DND-41 (cell line): ENCODE measurements around the gene PPP1R12C.

Source experiments
- ATAC-seq: fragments of 200-7000 bp; cut with Tn5 transposase; 3 replicates; pipeline ENCODE4 v1.9.1; 2021; ENCODE audit warnings: low read depth; ENCODE audit not compliant: insufficient read depth
- DNase-seq: peaks from one replicate; pipeline ENCODE4 v3.0.0-alpha.2; 2020
- H2AFZ ChIP-seq: 2 replicates; pipeline ENCODE4 v1.6.0; 2012; ENCODE audit warnings: low read depth, low read length
- H3K27ac ChIP-seq: 2 replicates; pipeline ENCODE4 v1.5.1; 2012; ENCODE audit warnings: low read length, inconsistent platforms
- H3K27me3 ChIP-seq: fragments of 200-600 bp; sonication (generic); 2 replicates; pipeline ENCODE4 v1.6.0; 2012; ENCODE audit warnings: low read length, mild to moderate bottlenecking, inconsistent platforms; ENCODE audit not compliant: insufficient read depth, poor library complexity
- H3K36me3 ChIP-seq: 2 replicates; pipeline ENCODE4 v1.5.1; 2012; ENCODE audit warnings: low read length, inconsistent platforms; ENCODE audit not compliant: insufficient read depth
- H3K4me1 ChIP-seq: 2 replicates; pipeline ENCODE4 v1.5.1; 2012; ENCODE audit warnings: mild to moderate bottlenecking, low read length; ENCODE audit not compliant: insufficient read depth
- H3K4me2 ChIP-seq: 2 replicates; pipeline ENCODE4 v1.6.0; 2012; ENCODE audit warnings: mild to moderate bottlenecking, moderate library complexity, low read length, inconsistent platforms; ENCODE audit not compliant: insufficient read depth
- H3K4me3 ChIP-seq, 2 experiments: fragments of 200-600 bp in 1 of 2; shearing (Covaris generic) in 1 of 2; 2 replicates each; pipeline ENCODE4 v1.5.1; 2012 to 2016; ENCODE audit warnings: inconsistent platforms in 2 of 2, low read length in 2 of 2, mild to moderate bottlenecking in 2 of 2, low read depth in 1 of 2, moderate library complexity in 1 of 2
- H3K79me2 ChIP-seq: 2 replicates; pipeline ENCODE4 v1.6.0; 2012; ENCODE audit warnings: low read length, inconsistent platforms; ENCODE audit not compliant: insufficient read depth
- H3K9ac ChIP-seq: 2 replicates; pipeline ENCODE4 v1.6.0; 2012; ENCODE audit warnings: low read depth, mild to moderate bottlenecking, inconsistent platforms, low read length, moderate library complexity
- H3K9me3 ChIP-seq: 2 replicates; pipeline ENCODE4 v1.5.1; 2012; ENCODE audit warnings: low read length, moderate library complexity, mild to moderate bottlenecking, inconsistent platforms; ENCODE audit not compliant: insufficient read depth, severe bottlenecking
- H4K20me1 ChIP-seq: 2 replicates; pipeline ENCODE4 v1.6.0; 2012; ENCODE audit warnings: low read length; ENCODE audit not compliant: insufficient read depth
- CTCF ChIP-seq: IDR thresholded peaks from 2 replicates; pipeline ENCODE4 v1.5.1; 2012; ENCODE audit warnings: borderline replicate concordance, low read length, moderate library complexity, mild to moderate bottlenecking; ENCODE audit not compliant: poor library complexity, severe bottlenecking; ENCODE audit errors: extremely low read depth
- EZH2 ChIP-seq: IDR thresholded peaks from 3 replicates; pipeline ENCODE4 v1.6.1; 2012; ENCODE audit warnings: borderline replicate concordance, low read depth, mild to moderate bottlenecking, moderate library complexity, low read length, inconsistent platforms; ENCODE audit not compliant: severe bottlenecking

The PPP1R12C gene

GRCh38 chr19:55080968-55081769, 36.3 kb downstream of the PPP1R12C start:
- no peak for ATAC-seq

GRCh38 chr19:55080121-55080967, 37.1 kb downstream of the PPP1R12C start:
- Histone ChIP-seq H3K4me2 (no peak overlapping the region), H3K9ac (no peak overlapping the region), H3K27me3 (no peaks in the 10 kb centered on the region), H3K79me2 (no peaks in the 10 kb centered on the region), H3K4me1 (no peaks in the 10 kb centered on the region), H3K4me3 (no peak overlapping the region), H3K27ac (no peak overlapping the region), H4K20me1 (no peaks in the 10 kb centered on the region), H3K36me3 (no peaks in the 10 kb centered on the region), H2AFZ (no peak overlapping the region), H3K9me3 (no peaks in the 10 kb centered on the region)
- ATAC-seq, result peak; percentile 60; the same call in 2 of the 3 replicates
- DNase-seq, result peak; percentile 49
- TF ChIP-seq CTCF (no peak), EZH2 (no peak)

More at GRCh38 chr19:55080968-55081769, 36.3 kb downstream of the PPP1R12C start:
- Histone ChIP-seq H3K27me3 (no peaks in the 10 kb centered on the region), H3K36me3 (no peaks in the 10 kb centered on the region), H3K9me3 (no peaks in the 10 kb centered on the region), H3K4me2 (no peak overlapping the region), H3K79me2 (no peaks in the 10 kb centered on the region), H2AFZ (no peak overlapping the region), H4K20me1 (no peaks in the 10 kb centered on the region), H3K9ac (no peak overlapping the region), H3K4me1 (no peaks in the 10 kb centered on the region), H3K4me3 (no peak overlapping the region), H3K27ac (no peak overlapping the region)
- DNase-seq, result no peak
- no peak for TF ChIP-seq CTCF
- TF ChIP-seq EZH2, result no peak

GRCh38 chr19:55079400-55080038, 37.9 kb downstream of the PPP1R12C start:
- TF ChIP-seq EZH2 (no peak), CTCF (no peak)
- Histone ChIP-seq H3K4me3 (no peak overlapping the region), H3K79me2 (no peaks in the 10 kb centered on the region), H2AFZ (no peak overlapping the region), H3K27me3 (no peaks in the 10 kb centered on the region), H4K20me1 (no peaks in the 10 kb centered on the region), H3K9ac (no peak overlapping the region), H3K36me3 (no peaks in the 10 kb centered on the region), H3K4me2 (no peak overlapping the region), H3K9me3 (no peaks in the 10 kb centered on the region), H3K27ac (no peak overlapping the region), H3K4me1 (no peaks in the 10 kb centered on the region)
- no peak for ATAC-seq
- DNase-seq, result no peak
